ENCODE measurements around the gene IL1RL2.

GRCh38 chr2:102278720-102279390 is 92.0 kb downstream of the IL1RL2 start:
- TF ChIP-seq SUZ12 (IDR thresholded peaks at IDR 0.05; ENCODE audit: extremely low read depth, insufficient read depth, insufficient read length): no peak
- TF ChIP-seq YY1 (IDR thresholded peaks at IDR 0.05; ENCODE audit: insufficient read depth, insufficient read length): no peak
- TF ChIP-seq ZNF274 (IDR thresholded peaks at IDR 0.05; ENCODE audit: low read depth, low read length): no peak
